ENCODE results near the gene P3H4. TPM values are rescaled to one million over a fixed set of nuclear protein-coding genes. Genes with fewer than 3 reads are reported as not detected.

The P3H4 gene
- total and polyA plus RNA-seq, 10 donors = 3.3 to 7.1 (median 5.8) TPM

DNA sequence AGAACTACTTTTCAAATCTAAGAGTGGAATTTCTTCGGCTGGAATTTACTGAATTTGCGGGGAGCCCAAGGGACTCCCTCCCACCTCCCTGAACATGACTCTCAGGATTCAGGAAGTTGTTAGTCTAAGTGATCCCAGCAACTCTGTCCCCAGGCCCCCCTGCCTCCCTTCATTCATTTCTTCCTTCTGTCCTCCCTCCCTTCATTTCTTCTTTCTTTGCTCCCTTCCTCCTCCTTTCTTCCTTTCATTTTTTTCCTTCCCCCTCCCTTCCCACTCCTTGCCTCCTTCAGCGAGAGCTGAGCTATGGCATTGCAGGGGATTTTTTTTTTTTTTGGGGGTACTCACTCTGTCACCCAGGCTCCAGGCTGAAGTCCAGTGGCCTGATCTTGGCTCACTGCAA lies 14.4 kb downstream of the P3H4 start:
- Histone ChIP-seq H3K36me3 (no peaks in the 10 kb centered on the region), H3K27me3 (replicated peaks in 1 of 7) (peaks cover 0 to 7% (median 0%) of the 10 kb centered on the region in 7 donors), H3K4me3 (no peak overlapping the region), H3K27ac (no peak overlapping the region), H3K9me3 (no peaks in the 10 kb centered on the region), H3K4me1 (peaks cover 6 to 27% (median 19%) of the 10 kb centered on the region in 6 donors)
- no peak for DNase-seq
- 78 to 88% (median 83%) methylated on average over 3 of the region's 3 CpGs for WGBS, 5 donors
- TF ChIP-seq POLR2AphosphoS5 (IDR thresholded peaks at IDR 0.05) (no peak), POLR2A (IDR thresholded peaks at IDR 0.05) (no peak), CTCF (IDR thresholded peaks at IDR 0.05 in 8 of 11, conservative IDR thresholded peaks at IDR 0.05 in 3 of 11) (no peak)
- intact Hi-C loops (cut with DNase I; ENCODE audit: low total_unique reads) = no loop called here

DNA sequence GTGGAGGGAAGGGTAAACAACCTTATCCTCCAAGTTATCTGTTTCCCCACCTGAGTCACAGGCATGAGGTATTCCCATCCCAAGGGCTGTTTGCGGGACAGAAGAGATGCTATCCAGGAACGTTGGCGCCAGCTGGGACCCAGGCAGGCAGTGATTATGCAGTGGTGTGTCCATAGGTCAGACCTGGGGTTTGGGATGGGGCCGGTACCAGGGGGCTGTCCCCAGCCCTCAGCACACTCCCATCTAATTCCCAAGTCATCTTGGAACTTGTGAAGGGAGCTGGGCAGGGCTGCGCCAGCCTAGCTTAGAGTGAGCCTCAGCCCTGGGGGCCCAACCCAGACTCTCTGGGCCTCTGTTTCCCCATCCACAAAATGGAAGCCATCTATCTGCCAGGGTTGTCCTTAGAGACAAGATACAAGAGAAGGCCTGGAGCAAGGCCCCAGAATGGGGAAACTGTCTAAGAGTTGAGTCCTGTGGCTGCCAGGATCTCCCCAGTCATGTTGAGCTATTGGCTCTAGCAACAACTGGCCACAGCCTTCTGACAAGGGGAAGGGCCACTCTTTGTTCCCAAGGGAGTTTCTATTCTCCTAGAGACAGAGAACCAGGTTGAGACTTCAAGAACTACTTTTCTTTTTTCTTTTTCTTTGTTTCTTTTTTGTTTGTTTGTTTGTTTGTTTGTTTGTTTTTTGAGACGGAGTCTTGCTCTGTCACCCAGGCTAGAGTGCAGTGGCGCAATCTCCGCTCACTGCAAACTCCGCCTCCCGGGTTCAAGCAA lies 15.4 kb downstream of the P3H4 start:
- peaks cover 4 to 22% (median 15%) of the 10 kb centered on the region in 6 donors for H3K4me1 ChIP-seq
- DNase-seq = no peak
- peaks cover 0 to 7% (median 0%) of the 10 kb centered on the region in 7 donors for H3K27me3 ChIP-seq (replicated peaks in 1 of 7)
- no peak overlapping the region for H3K4me3 ChIP-seq
- H3K9me3 ChIP-seq = no peaks in the 10 kb centered on the region
- no peak for TF ChIP-seq CTCF (IDR thresholded peaks at IDR 0.05 in 8 of 11, conservative IDR thresholded peaks at IDR 0.05 in 3 of 11)
- TF ChIP-seq POLR2AphosphoS5 (IDR thresholded peaks at IDR 0.05) = no peak
- TF ChIP-seq POLR2A (IDR thresholded peaks at IDR 0.05) = no peak
- intact Hi-C loops (cut with DNase I; ENCODE audit: low total_unique reads) = no loop called here
- H3K36me3 ChIP-seq = no peaks in the 10 kb centered on the region
- H3K27ac ChIP-seq = no peak overlapping the region
- 87 to 98% (median 92%) methylated on average over 8 to 10 of the region's 10 CpGs for WGBS, 5 donors

DNA sequence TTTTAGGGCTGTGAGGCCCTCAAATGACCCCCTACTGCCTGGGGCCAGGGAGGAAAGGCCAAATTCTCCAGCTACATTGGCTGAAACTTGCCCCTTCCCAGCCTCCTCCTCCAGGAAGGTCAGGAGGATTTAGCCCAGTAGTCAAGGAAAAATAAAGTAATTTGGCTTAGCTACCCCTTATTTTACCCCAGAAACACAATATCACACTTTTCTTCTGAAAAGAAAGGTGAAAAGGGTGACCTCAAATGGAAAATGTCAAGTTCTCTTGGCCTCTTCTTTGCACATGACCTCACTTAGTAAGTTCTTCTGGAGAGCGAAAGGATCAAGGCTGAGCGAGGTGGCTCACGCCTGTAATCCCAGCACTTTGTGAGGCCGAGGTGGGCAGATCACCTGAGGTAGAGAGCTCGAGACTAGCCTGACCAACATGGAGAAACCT lies 17.2 kb downstream of the P3H4 start:
- Histone ChIP-seq H3K4me3 (no peak overlapping the region), H3K27me3 (replicated peaks in 1 of 7) (peaks cover 0 to 7% (median 0%) of the 10 kb centered on the region in 7 donors), H3K9me3 (no peaks in the 10 kb centered on the region), H3K4me1 (peaks cover 0 to 14% (median 6%) of the 10 kb centered on the region in 6 donors), H3K27ac (no peak overlapping the region), H3K36me3 (no peaks in the 10 kb centered on the region)
- TF ChIP-seq POLR2AphosphoS5 (IDR thresholded peaks at IDR 0.05) = no peak
- no peak for TF ChIP-seq CTCF (IDR thresholded peaks at IDR 0.05 in 8 of 11, conservative IDR thresholded peaks at IDR 0.05 in 3 of 11)
- TF ChIP-seq POLR2A (IDR thresholded peaks at IDR 0.05) = no peak
- WGBS, 5 donors = 85 to 96% (median 92%) methylated on average over 5 of the region's 5 CpGs
- DNase-seq = no peak
- intact Hi-C loops (cut with DNase I; ENCODE audit: low total_unique reads) = no loop called here

- H3K27ac ChIP-seq = peak overlapping the region in 1 of 8 donors; percentile 43
- H3K4me3 ChIP-seq = no peak overlapping the region
- H3K4me1 ChIP-seq = peaks cover 0 to 14% (median 6%) of the 10 kb centered on the region in 6 donors
- intact Hi-C loops (cut with DNase I; ENCODE audit: low total_unique reads) = no loop called here
- no peaks in the 10 kb centered on the region for H3K36me3 ChIP-seq
- H3K27me3 ChIP-seq (replicated peaks in 1 of 7) = peaks cover 0 to 7% (median 0%) of the 10 kb centered on the region in 7 donors
- no peaks in the 10 kb centered on the region for H3K9me3 ChIP-seq
- no peak for DNase-seq
- TF ChIP-seq CTCF (IDR thresholded peaks at IDR 0.05 in 8 of 11, conservative IDR thresholded peaks at IDR 0.05 in 3 of 11) (no peak), POLR2A (IDR thresholded peaks at IDR 0.05) (no peak), POLR2AphosphoS5 (IDR thresholded peaks at IDR 0.05) (no peak)
- WGBS, 5 donors = 74 to 86% (median 80%) methylated on average over 13 to 14 of the region's 14 CpGs
These were observed 17.8 kb downstream of the P3H4 start for GRCh38 chr17:41793784-41794539.

All from spleen (tissue), 11 donors.